Choroid plexus epithelial cell (primary cell): ENCODE data around the gene FAT2.

Experiments used
- DNase-seq: peaks from one replicate; pipeline ENCODE4 v3.0.0-alpha.2; 2010; ENCODE audit warnings: low read depth
- H3K4me3 ChIP-seq: 2 replicates; pipeline ENCODE4 v1.5.1; 2011; ENCODE audit warnings: low read depth, mild to moderate bottlenecking, control low read depth, low read length, moderate library complexity
- TF ChIP-seq, protein P1 (sequence below): conservative IDR thresholded peaks from 2 replicates; pipeline ENCODE4 v1.5.1; 2011; ENCODE audit warnings: low read depth, mild to moderate bottlenecking, control low read depth, inconsistent platforms, low read length, moderate library complexity

The FAT2 gene

GRCh38 chr5:151568036-151568435, 23.1 kb downstream of the FAT2 start:
- no peak for DNase-seq
- H3K4me3 ChIP-seq, result no peak overlapping the region
- TF ChIP-seq, protein P1, sequence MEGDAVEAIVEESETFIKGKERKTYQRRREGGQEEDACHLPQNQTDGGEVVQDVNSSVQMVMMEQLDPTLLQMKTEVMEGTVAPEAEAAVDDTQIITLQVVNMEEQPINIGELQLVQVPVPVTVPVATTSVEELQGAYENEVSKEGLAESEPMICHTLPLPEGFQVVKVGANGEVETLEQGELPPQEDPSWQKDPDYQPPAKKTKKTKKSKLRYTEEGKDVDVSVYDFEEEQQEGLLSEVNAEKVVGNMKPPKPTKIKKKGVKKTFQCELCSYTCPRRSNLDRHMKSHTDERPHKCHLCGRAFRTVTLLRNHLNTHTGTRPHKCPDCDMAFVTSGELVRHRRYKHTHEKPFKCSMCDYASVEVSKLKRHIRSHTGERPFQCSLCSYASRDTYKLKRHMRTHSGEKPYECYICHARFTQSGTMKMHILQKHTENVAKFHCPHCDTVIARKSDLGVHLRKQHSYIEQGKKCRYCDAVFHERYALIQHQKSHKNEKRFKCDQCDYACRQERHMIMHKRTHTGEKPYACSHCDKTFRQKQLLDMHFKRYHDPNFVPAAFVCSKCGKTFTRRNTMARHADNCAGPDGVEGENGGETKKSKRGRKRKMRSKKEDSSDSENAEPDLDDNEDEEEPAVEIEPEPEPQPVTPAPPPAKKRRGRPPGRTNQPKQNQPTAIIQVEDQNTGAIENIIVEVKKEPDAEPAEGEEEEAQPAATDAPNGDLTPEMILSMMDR, result no peak

- no peak for DNase-seq
Measured at GRCh38 chr5:151565971-151566370, 25.2 kb downstream of the FAT2 start.

GRCh38 chr5:151562019-151562707, 29.0 kb downstream of the FAT2 start:
- H3K4me3 ChIP-seq, result no peak overlapping the region
- no peak for DNase-seq
- TF ChIP-seq, protein P1, result no peak

More at GRCh38 chr5:151565971-151566370, 25.2 kb downstream of the FAT2 start:
- H3K4me3 ChIP-seq, result no peak overlapping the region
- TF ChIP-seq, protein P1, result no peak

DNA sequence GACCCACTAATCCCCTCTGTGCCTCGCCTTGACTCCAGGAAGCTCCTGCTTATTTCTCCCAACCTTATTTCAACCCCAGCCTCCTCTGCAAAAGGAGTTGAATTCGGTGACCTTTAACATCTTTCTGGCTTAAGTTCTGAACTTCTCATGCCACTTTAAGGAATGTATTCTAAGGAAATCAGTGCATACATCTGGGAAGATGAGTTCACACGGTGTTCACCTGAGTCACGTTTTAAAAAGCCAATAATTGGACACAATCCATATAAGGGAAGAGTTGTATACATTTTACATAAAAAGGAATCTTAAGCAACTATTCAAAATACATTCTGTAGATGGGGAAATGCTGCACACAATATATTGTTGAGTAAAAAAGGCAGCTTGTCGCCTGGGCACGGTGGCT, 33.2 kb downstream of the FAT2 start:
- no peak overlapping the region for H3K4me3 ChIP-seq
- TF ChIP-seq, protein P1, result no peak
- no peak for DNase-seq

DNA sequence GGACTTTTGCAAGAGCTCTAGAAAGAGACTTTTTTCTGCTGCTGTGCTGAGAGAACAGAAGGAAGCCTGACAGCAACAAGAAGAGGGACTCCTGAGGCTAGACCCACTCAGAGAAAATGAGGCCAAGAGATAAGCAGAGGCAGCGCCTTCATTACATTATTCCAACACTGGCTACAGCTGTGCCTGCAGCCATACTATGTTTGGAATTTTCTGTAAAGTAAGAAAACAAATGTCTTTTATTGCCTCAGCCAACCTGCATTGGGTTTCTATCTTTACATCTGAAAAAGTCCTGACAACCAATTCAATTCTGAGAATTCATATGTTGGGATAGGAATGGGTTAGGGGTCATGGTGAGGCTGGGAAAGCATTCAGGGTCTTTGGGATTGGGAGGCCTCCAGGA, 33.7 kb downstream of the FAT2 start:
- TF ChIP-seq, protein P1, result no peak
- no peak for DNase-seq
- H3K4me3 ChIP-seq, result no peak overlapping the region

GRCh38 chr5:151556806-151557205, 34.3 kb downstream of the FAT2 start:
- no peak for DNase-seq
- TF ChIP-seq, protein P1, result no peak
- no peak overlapping the region for H3K4me3 ChIP-seq
